Liver (tissue), 9 donors: ENCODE results near the gene PDZRN4. TPM values are rescaled to one million over a fixed set of nuclear protein-coding genes. Genes with fewer than 3 reads are reported as not detected.

Experiments
- DNase-seq: peaks from one replicate; pipeline ENCODE4 v3.0.0-alpha.2; 2017; ENCODE audit warnings: low spot score
- H3K27ac ChIP-seq, 2 donors: one replicate each; pipeline ENCODE4 v1.7.0; 2013; ENCODE audit warnings: inconsistent platforms in 2 of 2, low read length in 2 of 2, control low read depth in 1 of 2, low read depth in 1 of 2, mild to moderate bottlenecking in 1 of 2
- H3K27me3 ChIP-seq, 4 donors: one replicate each; pipeline versions ENCODE4 v1.6.1 to v1.7.0; 2013; ENCODE audit warnings: low read length in 3 of 4, inconsistent platforms in 1 of 4, mild to moderate bottlenecking in 1 of 4, moderate library complexity in 1 of 4; ENCODE audit not compliant: control insufficient read depth in 4 of 4, insufficient read depth in 4 of 4
- H3K36me3 ChIP-seq, 4 donors: one replicate each; pipeline versions ENCODE4 v1.6.1 to v1.7.0; 2013; ENCODE audit warnings: low read length in 3 of 4, mild to moderate bottlenecking in 3 of 4, low read depth in 1 of 4, moderate library complexity in 1 of 4; ENCODE audit not compliant: control insufficient read depth in 4 of 4, insufficient read depth in 3 of 4
- H3K4me1 ChIP-seq, 4 donors: one replicate each; pipeline versions ENCODE4 v1.6.1 to v1.7.0; 2013; ENCODE audit warnings: low read length in 3 of 4, mild to moderate bottlenecking in 3 of 4, moderate library complexity in 1 of 4; ENCODE audit not compliant: control insufficient read depth in 4 of 4, insufficient read depth in 4 of 4
- H3K4me3 ChIP-seq, 3 donors: one replicate each; pipeline versions ENCODE4 v1.6.1 to v1.7.0; 2013; ENCODE audit warnings: low read length in 3 of 3, control low read depth in 1 of 3, low read depth in 1 of 3, mild to moderate bottlenecking in 1 of 3
- H3K9ac ChIP-seq, 2 donors: one replicate each; pipeline ENCODE4 v1.7.0; 2013; ENCODE audit warnings: low read length in 2 of 2, mild to moderate bottlenecking in 2 of 2, moderate library complexity in 2 of 2, control low read depth in 1 of 2, low read depth in 1 of 2
- H3K9me3 ChIP-seq, 4 donors: one replicate each; pipeline versions ENCODE4 v1.6.1 to v1.7.0; 2013; ENCODE audit warnings: low read length in 3 of 4; ENCODE audit not compliant: control insufficient read depth in 4 of 4
- ATF3 ChIP-seq: IDR thresholded peaks from 2 replicates; pipeline ENCODE4 v1.6.1; 2016; ENCODE audit warnings: antibody characterized with exemption
- CTCF ChIP-seq: fragments of 150-350 bp; IDR thresholded peaks from 2 replicates; pipeline ENCODE4 v1.5.1; 2017; ENCODE audit warnings: improper control_type of control experiment, low read depth, low read length; ENCODE audit not compliant: missing input control
- EGR1 ChIP-seq, 2 donors: IDR thresholded peaks; 2 replicates each; pipeline ENCODE4 v1.6.1; 2016 to 2018; ENCODE audit warnings: antibody characterized with exemption in 2 of 2, low read depth in 2 of 2
- FOXA1 ChIP-seq: IDR thresholded peaks from 2 replicates; pipeline ENCODE4 v1.6.1; 2016; ENCODE audit warnings: antibody characterized with exemption
- FOXA2 ChIP-seq: IDR thresholded peaks from 2 replicates; pipeline ENCODE4 v1.6.1; 2016; ENCODE audit warnings: antibody characterized with exemption
- GABPA ChIP-seq, 2 donors: IDR thresholded peaks in 1 of 2; conservative IDR thresholded peaks in 1 of 2; 2 replicates each; pipeline ENCODE4 v1.6.1; 2016; ENCODE audit warnings: antibody characterized with exemption in 2 of 2, mild to moderate bottlenecking in 1 of 2, moderate library complexity in 1 of 2
- HNF4A ChIP-seq, 2 donors: conservative IDR thresholded peaks; 2 replicates each; pipeline ENCODE4 v1.6.1; 2016; ENCODE audit warnings: antibody characterized with exemption in 2 of 2, mild to moderate bottlenecking in 2 of 2
- HNF4G ChIP-seq: IDR thresholded peaks from 2 replicates; pipeline ENCODE4 v1.6.1; 2016; ENCODE audit warnings: antibody characterized with exemption
- JUND ChIP-seq, 2 donors: IDR thresholded peaks; 2 replicates each; pipeline ENCODE4 v1.6.1; 2016; ENCODE audit warnings: antibody characterized with exemption in 2 of 2
- MAX ChIP-seq: IDR thresholded peaks from 2 replicates; pipeline ENCODE4 v1.6.1; 2016; ENCODE audit warnings: antibody characterized with exemption
- NR2F2 ChIP-seq: IDR thresholded peaks from 2 replicates; pipeline ENCODE4 v1.6.1; 2016; ENCODE audit warnings: antibody characterized with exemption
- RAD21 ChIP-seq, 2 donors: IDR thresholded peaks; 2 replicates each; pipeline ENCODE4 v1.6.1; 2016; ENCODE audit warnings: antibody characterized with exemption in 2 of 2, mild to moderate bottlenecking in 2 of 2
- REST ChIP-seq: IDR thresholded peaks from 2 replicates; pipeline ENCODE4 v1.6.1; 2016; ENCODE audit warnings: antibody characterized with exemption, mild to moderate bottlenecking
- RXRA ChIP-seq, 2 donors: IDR thresholded peaks; 2 replicates each; pipeline ENCODE4 v1.6.1; 2017 to 2018; ENCODE audit warnings: antibody characterized with exemption in 2 of 2, mild to moderate bottlenecking in 1 of 2
- SP1 ChIP-seq: IDR thresholded peaks from 2 replicates; pipeline ENCODE4 v1.6.1; 2018; ENCODE audit warnings: antibody characterized with exemption, mild to moderate bottlenecking
- TAF1 ChIP-seq: conservative IDR thresholded peaks from 2 replicates; pipeline ENCODE4 v1.6.1; 2016; ENCODE audit warnings: antibody characterized with exemption, mild to moderate bottlenecking
- YY1 ChIP-seq: IDR thresholded peaks from 2 replicates; pipeline ENCODE4 v1.6.1; 2016; ENCODE audit warnings: antibody characterized with exemption, mild to moderate bottlenecking
- ZBTB33 ChIP-seq: IDR thresholded peaks from 2 replicates; pipeline ENCODE4 v1.6.1; 2016; ENCODE audit warnings: antibody characterized with exemption
- WGBS: extraction: QIAGEN DNeasy Blood & Tissue Kit; methylation state at CpG from one replicate; pipeline ENCODE4 v1.1.7; 2013; 5-methylcytosine and 5-hydroxymethylcytosine counted together
- polyA plus RNA-seq, 2 donors: library from polyadenylated mRNA; stranded (reverse) in 1 of 2; unstranded in 1 of 2; fragments of 200-250 nt in 1 of 2; fragments of >200 nt in 1 of 2; fragmentation: Nextera tagmentation in 1 of 2; extraction: Ambion mirVana in 1 of 2; gene quantifications; one replicate each; pipeline versions ENCODE4 v1.2.1 to v1.2.3, GENCODE V29; 2013 to 2015
- total RNA-seq, 2 donors: library from RNA; depleted of rRNA; stranded (reverse); fragments of >200 nt; gene quantifications; one replicate each; pipeline ENCODE4 v1.2.3, GENCODE V29; 2014
- donor health status: healthy.
- donor health status: healthy.
- donor health status: healthy.
- donor health status: healthy.
- donor health status: healthy.

The PDZRN4 gene
- total and polyA plus RNA-seq, 4 donors = 0.11 to 1.1 (median 0.24) TPM

- Histone ChIP-seq H3K4me1 (no peaks in the 10 kb centered on the region), H3K27me3 (no peaks in the 10 kb centered on the region), H3K9ac (no peak overlapping the region), H3K36me3 (no peaks in the 10 kb centered on the region), H3K4me3 (no peak overlapping the region), H3K9me3 (peaks cover 0 to 5% (median 0%) of the 10 kb centered on the region in 4 donors), H3K27ac (no peak overlapping the region)
- TF ChIP-seq SP1 (no peak), RXRA (IDR thresholded peaks at IDR 0.05) (no peak), CTCF (no peak), ZBTB33 (no peak), FOXA2 (no peak), ATF3 (no peak), GABPA (IDR thresholded peaks at IDR 0.05 in 1 of 2, conservative IDR thresholded peaks at IDR 0.05 in 1 of 2) (no peak), JUND (IDR thresholded peaks at IDR 0.05) (no peak), HNF4A (conservative IDR thresholded peaks at IDR 0.05) (no peak), FOXA1 (no peak), EGR1 (IDR thresholded peaks at IDR 0.05; ENCODE audit: low read depth in 2 of 2) (no peak), MAX (no peak), RAD21 (IDR thresholded peaks at IDR 0.05) (no peak), NR2F2 (no peak), HNF4G (no peak), TAF1 (no peak), YY1 (no peak), REST (no peak)
- DNase-seq = no peak
- WGBS = 93% methylated on average over 6 of the region's 6 CpGs
Measured at GRCh38 chr12:41402801-41403200, 214.7 kb downstream of the PDZRN4 start.
